ENCODE measurements around the gene SLC28A3.
"Not testable (repeated sequence)": the region's sequence is repeated elsewhere in the genome, so short reads cannot be mapped to it uniquely, and the experiment has no call there.

Gene SLC28A3

GRCh38 chr9:84368601-84369000 lies 28.0 kb upstream of the SLC28A3 start:
- ChIA-PET POLR2A (no interaction called here), CTCF (no interaction called here)
- TF ChIP-seq CTCF (IDR thresholded peaks at IDR 0.05; ENCODE audit: control extremely low read depth, extremely low read depth, low read depth, missing control alignments), result no peak
- DNase-seq (ENCODE audit: extremely low spot score), result no peak

GRCh38 chr9:84367726-84368125 lies 27.2 kb upstream of the SLC28A3 start:
- DNase-seq (ENCODE audit: extremely low spot score); POLR2A ChIA-PET: not testable (repeated sequence)
- CTCF ChIA-PET, result interaction anchor here (1.9 kb wide), 1 partner anchor 10 kb away, joined by 7 read pairs; no protein-coding TSS in a partner anchor

- DNase-seq (ENCODE audit: extremely low spot score), result no peak
- ChIA-PET POLR2A (no interaction called here), CTCF (interaction anchor here (1.9 kb wide), 1 partner anchor 9 kb away, joined by 7 read pairs; no protein-coding TSS in a partner anchor)
- no peak for TF ChIP-seq CTCF (IDR thresholded peaks at IDR 0.05; ENCODE audit: control extremely low read depth, extremely low read depth, low read depth, missing control alignments)
Observed at GRCh38 chr9:84366683-84367082, 26.1 kb upstream of the SLC28A3 start.

GRCh38 chr9:84364894-84365490 lies 24.4 kb upstream of the SLC28A3 start:
- POLR2A ChIA-PET; DNase-seq (ENCODE audit: extremely low spot score); CTCF ChIA-PET: not testable (repeated sequence)

GRCh38 chr9:84361645-84362044 lies 21.1 kb upstream of the SLC28A3 start:
- DNase-seq (ENCODE audit: extremely low spot score), result no peak
- ChIA-PET POLR2A (no interaction called here), CTCF (interaction anchor here (0.9 to 1.3 kb wide), 3 partner anchors 11 to 101 kb away, joined by 3 read pairs; no protein-coding TSS in a partner anchor)
- TF ChIP-seq CTCF (IDR thresholded peaks at IDR 0.05; ENCODE audit: control extremely low read depth, extremely low read depth, low read depth, missing control alignments), result no peak

- TF ChIP-seq CTCF (IDR thresholded peaks at IDR 0.05; ENCODE audit: control extremely low read depth, extremely low read depth, low read depth, missing control alignments), result no peak
- CTCF ChIA-PET, result interaction anchor here (1.1 to 1.4 kb wide), 2 partner anchors 9 to 13 kb away, joined by 3 to 7 read pairs; no protein-coding TSS in a partner anchor
- no peak for DNase-seq (ENCODE audit: extremely low spot score)
- POLR2A ChIA-PET, result no interaction called here
Observed at GRCh38 chr9:84357275-84357674, 16.7 kb upstream of the SLC28A3 start.

- ChIA-PET CTCF (interaction anchor here (0.9 kb wide), 1 partner anchor 30 kb away, joined by 3 read pairs; no protein-coding TSS in a partner anchor), POLR2A (no interaction called here)
- no peak for TF ChIP-seq CTCF (IDR thresholded peaks at IDR 0.05; ENCODE audit: control extremely low read depth, extremely low read depth, low read depth, missing control alignments)
- DNase-seq (ENCODE audit: extremely low spot score), result no peak
Observed at GRCh38 chr9:84354035-84354434, 13.5 kb upstream of the SLC28A3 start.

GRCh38 chr9:84349671-84350070 lies 9.1 kb upstream of the SLC28A3 start:
- ChIA-PET POLR2A (no interaction called here), CTCF (no interaction called here)
- no peak for TF ChIP-seq CTCF (IDR thresholded peaks at IDR 0.05; ENCODE audit: control extremely low read depth, extremely low read depth, low read depth, missing control alignments)
- no peak for DNase-seq (ENCODE audit: extremely low spot score)
